ENCODE measurements around the gene AOC3.
"Not testable (repeated sequence)": the region's sequence is repeated elsewhere in the genome, so short reads cannot be mapped to it uniquely, and the experiment has no call there.

AOC3 gene

DNA sequence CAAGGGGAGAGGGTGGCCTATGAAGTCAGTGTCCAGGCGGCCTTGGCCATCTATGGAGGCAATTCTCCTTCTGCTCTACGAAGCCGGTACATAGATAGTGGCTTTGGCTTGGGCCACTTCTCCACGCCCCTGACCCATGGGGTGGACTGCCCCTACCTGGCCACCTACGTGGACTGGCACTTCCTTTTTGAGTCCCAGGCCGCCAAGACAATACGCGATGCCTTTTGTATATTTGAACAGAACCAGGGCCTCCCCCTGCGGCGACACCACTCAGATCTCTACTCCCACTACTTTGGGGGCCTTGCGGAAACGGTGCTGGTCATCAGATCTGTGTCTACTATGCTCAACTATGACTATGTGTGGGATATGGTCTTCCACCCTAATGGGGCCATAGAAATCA is 17.3 kb downstream of the AOC3 start:
- no peak for FAIRE-seq

DNA sequence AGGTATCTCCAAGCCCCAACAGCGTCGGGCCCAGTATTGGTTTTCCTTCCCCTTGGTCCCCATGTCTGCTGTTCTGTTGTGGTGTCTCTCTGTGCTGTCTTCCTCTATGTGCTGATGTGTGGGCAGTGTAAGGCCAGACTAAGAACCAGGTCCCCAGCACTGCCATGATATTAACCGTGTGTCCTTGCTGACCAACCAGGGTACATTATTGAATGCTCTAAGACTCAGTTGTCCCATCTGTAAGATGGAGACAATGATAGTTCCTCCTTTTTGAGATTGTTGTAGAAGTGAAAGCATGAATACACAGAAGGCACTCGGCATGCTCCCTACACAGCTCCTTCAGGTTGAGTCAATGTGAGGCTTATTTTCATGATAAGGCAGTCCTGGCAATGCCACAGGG is 20.6 kb downstream of the AOC3 start:
- no peak for FAIRE-seq

- FAIRE-seq, result no peak
Measured at GRCh38 chr17:42872251-42872965, 21.4 kb downstream of the AOC3 start.

DNA sequence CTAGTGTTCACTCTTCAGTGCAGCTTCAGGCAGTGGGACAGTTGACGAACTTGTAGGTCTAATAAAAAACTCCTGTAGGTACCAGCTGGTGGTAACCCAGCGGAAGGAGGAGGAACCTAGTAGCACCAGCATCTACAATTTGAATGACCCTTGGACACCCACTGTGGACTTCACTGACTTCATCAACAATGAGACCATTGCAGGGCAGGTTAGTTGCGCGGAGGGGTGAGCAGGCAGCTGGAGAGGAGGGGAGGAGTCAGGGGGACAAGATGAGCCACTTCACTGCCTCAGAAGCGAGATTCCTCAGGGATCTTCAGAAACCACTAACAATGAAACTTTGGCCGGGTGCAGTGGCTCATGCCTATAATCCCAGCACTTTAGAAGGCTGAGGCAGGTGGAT is 22.3 kb downstream of the AOC3 start:
- FAIRE-seq, result no peak

GRCh38 chr17:42873932-42874695 is 23.1 kb downstream of the AOC3 start:
- FAIRE-seq, result not testable (repeated sequence)

DNA sequence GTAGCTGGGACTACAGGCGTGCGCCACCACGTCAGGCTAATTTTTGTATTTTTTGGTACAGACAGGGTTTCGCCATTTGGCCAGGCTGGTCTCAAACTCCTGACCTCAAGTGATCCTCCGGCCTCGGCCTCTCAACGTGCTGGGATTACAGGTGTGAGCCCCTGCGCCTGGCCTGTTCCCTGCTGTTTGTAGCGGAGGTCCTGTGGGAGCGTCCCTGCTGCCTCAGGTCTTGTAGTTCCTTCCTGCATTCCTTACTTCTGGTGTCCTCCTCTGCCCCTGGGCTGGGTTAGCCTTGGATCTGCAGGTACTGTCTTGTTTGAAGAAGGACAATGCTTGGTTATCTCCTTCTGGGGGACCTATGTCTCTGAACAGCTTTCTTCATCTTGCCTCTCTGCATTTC is 26.0 kb downstream of the AOC3 start:
- FAIRE-seq, result no peak

GRCh38 chr17:42878123-42878880 is 27.3 kb downstream of the AOC3 start:
- FAIRE-seq, result no peak

GRCh38 chr17:42878924-42879595 is 28.1 kb downstream of the AOC3 start:
- FAIRE-seq, result no peak

GRCh38 chr17:42879596-42879985 is 28.6 kb downstream of the AOC3 start:
- FAIRE-seq, result no peak

GRCh38 chr17:42880776-42881310 is 29.8 kb downstream of the AOC3 start:
- no peak for FAIRE-seq

DNA sequence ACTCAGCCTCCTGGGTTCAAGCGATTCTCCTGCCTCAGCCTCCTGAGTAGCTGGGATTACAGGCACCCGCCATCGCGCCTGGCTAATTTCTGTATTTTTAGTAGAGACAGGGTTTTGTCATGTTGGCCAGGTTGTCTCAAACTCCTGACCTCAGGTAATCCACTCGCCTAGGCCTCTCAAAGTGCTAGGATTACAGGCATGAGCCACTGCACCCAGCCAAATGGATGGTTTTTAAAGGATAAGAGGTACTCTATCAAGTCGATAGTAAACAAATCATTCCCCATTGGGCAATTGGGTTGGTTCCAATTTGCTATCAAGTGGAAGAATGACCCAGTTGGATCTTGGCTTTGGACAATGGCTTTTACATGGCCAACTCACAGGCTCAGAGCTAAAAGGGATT is 30.7 kb downstream of the AOC3 start:
- FAIRE-seq, result not testable (repeated sequence)

DNA sequence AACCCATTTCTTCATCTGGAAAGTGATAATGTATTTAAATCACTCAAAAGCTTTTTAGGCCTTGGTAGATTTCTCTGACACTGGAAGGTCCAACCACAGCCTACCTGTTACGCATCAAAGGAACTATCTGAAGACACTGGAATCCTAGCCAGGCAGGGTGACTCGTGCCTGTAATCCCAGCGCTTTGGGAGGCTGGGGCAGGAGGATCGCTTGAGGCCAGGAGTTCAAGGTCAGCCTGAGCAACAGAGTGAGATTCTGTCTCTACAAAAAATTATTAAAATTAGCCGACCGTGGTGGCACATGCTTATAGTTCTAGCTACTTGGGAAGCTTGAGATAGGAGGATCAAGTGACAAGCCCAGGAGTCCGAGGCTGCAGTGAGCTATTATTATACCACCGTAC is 31.2 kb downstream of the AOC3 start:
- FAIRE-seq, result no peak

DNA sequence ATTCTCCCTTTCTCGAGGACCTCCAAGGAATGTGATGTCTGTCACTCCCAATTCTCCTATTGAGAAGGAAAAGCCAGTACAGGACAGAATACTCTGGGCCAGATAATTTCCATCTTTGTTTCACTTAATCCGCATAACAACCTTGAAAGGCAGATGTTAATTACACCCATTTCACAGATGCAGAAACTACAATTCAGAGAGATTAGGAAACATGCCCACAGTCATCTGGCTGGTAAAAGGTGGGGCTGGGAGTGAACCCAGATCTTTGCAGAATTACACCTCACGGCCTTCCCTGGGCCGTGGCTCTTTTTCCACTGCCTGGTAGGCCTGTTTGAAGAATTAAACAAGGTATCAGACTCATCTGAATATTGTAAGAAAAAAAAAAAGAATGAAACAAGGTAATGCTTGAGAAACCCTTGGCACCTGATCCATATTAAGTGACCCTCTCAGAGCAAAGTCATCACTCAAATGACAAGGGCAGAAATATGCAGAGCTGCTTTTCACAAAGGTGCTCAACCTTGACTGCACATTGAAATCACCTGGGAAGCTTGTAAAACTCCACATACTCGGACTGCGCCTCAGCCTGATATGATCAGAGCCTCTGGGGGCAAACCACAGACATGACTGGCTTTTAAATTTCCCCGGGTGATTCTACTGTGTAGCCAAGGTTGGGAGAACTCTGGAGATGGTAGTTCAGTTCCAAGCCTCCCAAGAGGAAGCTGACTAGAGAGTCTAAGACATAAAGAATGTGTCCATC is 33.0 kb downstream of the AOC3 start:
- FAIRE-seq, result no peak

- not testable (repeated sequence) for FAIRE-seq
Measured at GRCh38 chr17:42885806-42886205, 34.8 kb downstream of the AOC3 start.

DNA sequence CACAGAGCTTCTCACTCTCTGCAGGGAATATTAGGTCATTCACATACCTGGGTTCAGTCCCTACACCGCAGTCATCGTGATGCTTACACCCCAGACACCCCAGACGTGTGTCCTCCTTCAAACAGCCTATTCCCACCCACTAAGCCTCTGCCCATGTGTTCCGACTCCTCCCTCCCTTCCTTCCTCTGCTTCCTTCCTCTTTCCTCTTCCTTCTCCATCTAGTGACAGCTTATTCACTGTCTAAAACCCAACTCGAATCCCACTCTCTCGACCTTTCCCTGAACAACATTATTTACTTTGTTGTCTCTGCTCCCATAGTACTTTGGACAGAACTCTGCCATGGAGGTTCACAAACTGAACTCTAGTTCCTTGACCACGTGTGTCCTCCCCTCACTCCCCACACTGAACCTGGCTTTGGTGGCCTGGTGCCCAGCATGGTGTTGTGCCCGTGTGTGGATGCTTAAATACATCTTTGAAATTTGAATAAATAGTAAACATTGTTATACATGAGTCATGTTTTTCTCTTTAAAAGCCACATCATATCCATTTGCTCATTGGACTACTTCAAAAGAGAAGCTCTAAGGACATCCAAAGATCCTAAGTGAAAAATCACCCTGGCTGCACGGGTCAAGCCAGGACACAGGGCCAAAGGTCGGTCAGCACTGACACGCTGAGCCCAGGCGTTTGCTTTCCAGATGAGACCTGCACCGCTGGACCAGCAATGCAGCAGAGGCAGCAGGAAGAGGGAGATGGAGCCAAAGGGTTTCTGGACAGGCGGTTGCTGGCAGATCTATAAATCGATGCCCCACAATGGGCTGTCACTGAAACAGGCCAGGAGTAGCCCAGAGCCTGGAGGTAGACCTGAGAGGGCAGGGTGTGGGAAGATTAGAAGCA is 35.5 kb downstream of the AOC3 start:
- FAIRE-seq, result no peak

- FAIRE-seq, result no peak
Measured at GRCh38 chr17:42889809-42890208, 38.8 kb downstream of the AOC3 start.

DNA sequence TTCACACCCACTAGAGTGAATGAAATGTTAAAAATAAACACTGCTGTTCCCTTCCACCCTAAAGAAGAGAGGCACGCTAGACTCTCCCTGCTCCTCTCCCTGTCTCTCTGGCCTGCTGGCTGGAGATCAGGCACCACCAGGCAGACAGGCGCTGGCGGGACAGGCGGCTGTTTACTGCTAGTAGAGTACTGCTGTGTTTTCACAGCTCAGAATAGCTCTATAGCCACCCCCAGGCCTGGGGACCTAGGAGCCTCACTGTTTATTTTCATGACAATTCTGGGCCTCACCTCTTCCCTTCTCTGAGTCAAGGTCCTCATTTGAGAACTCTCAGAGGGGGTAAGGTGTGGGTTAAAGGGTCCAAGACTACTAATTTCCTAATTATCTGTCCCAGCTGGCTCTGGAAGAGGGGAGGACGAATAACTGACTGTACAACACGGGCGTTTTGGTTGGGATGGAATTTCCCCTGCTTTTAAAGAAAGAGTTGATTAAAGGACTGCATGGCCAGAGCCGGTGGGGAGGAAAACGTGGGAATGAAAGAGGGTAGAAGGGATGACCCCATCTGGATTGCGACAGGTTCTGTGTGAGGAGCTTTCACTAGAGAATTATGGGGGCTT is 40.6 kb downstream of the AOC3 start:
- FAIRE-seq, result no peak

- no peak for FAIRE-seq
Measured at GRCh38 chr17:42893359-42893758, 42.4 kb downstream of the AOC3 start.

DNA sequence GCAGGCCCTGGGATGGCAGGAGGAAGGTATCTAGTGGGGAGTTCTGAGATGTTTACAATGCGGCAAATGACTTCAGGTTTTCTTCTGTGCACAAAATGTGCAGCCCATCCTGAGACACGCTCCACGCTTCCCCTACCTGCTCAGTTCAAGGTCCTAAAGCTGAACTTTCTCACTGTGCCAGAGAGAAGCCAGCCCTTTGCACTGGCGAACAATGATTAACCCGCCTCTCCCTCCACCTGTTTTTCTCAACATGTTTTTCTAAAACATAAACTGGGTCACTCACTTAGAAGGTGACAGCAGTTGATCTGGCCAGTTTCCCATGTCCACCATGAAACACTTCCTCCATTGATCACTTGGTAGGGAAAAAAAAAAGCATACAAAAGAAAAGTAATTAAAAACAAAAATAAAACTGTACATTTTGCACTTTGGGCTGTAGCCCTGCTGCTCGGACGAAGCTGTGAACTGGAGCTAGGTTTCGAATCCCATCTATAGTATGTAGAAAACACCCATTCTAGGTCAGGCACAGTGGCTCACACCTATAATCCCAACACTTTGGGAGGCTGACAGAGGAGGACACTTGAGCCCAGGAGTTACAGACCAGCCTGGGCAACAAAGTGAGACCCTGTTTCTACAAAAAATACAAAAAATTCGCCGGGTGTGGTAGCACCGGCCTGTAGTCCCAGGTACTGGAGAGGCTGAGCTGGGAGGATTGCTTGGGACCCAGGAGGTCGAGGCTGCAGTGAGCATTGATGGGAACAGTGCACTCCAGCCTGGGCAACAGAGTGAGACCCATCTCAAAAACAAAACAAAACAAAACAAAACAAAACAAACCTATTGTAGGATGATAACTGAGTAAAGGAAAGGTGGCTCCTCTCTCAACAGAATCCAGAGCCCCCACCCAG is 43.5 kb downstream of the AOC3 start:
- FAIRE-seq, result no peak

- no peak for FAIRE-seq
Measured at GRCh38 chr17:42895185-42895555, 44.2 kb downstream of the AOC3 start.
